SK-N-SH treated with all-trans-retinoic acid at 6 μM for 48 hours (cell line): ENCODE results near the gene LRR1.

Experiments used
- ARNTL ChIP-seq: fragments of 450-650 bp; formaldehyde crosslinking; IDR thresholded peaks from 2 replicates; pipeline ENCODE4 v1.5.0; 2020; ENCODE audit warnings: low read depth, mild to moderate bottlenecking, moderate library complexity, borderline replicate concordance
- CREB5 ChIP-seq: fragments of 250-450 bp; sonication (Bioruptor Pico); IDR thresholded peaks from 2 replicates; pipeline ENCODE4 v1.5.1; 2020; ENCODE audit warnings: low read depth, mild to moderate bottlenecking, moderate library complexity
- CSDC2 ChIP-seq: fragments of 250-450 bp; sonication (Bioruptor Pico); IDR thresholded peaks from 2 replicates; pipeline ENCODE4 v1.5.0; 2020; ENCODE audit warnings: mild to moderate bottlenecking, moderate library complexity
- CSRNP3 ChIP-seq: fragments of 250-450 bp; sonication (Bioruptor Pico); IDR thresholded peaks from 2 replicates; pipeline ENCODE4 v1.5.1; 2021; ENCODE audit warnings: mild to moderate bottlenecking, moderate library complexity
- PATZ1 ChIP-seq: fragments of 250-450 bp; sonication (Bioruptor Pico); IDR thresholded peaks from 2 replicates; pipeline ENCODE4 v1.8.0; 2020; ENCODE audit warnings: mild to moderate bottlenecking, moderate library complexity, borderline replicate concordance
- POU6F1 ChIP-seq: fragments of 250-450 bp; sonication (Bioruptor Pico); IDR thresholded peaks from 2 replicates; pipeline ENCODE4 v1.8.0; 2021; ENCODE audit warnings: low read depth, mild to moderate bottlenecking, moderate library complexity, borderline replicate concordance
- PPARA ChIP-seq: fragments of 250-450 bp; sonication (Bioruptor Pico); IDR thresholded peaks from 2 replicates; pipeline ENCODE4 v1.5.0; 2020; ENCODE audit warnings: mild to moderate bottlenecking, borderline replicate concordance
- RARB ChIP-seq: fragments of 250-450 bp; sonication (Bioruptor Pico); IDR thresholded peaks from 2 replicates; pipeline ENCODE4 v1.8.0; 2021; ENCODE audit warnings: mild to moderate bottlenecking, moderate library complexity
- TOX ChIP-seq: fragments of 250-450 bp; sonication (Bioruptor Pico); IDR thresholded peaks from 2 replicates; pipeline ENCODE4 v1.8.0; 2021; ENCODE audit warnings: mild to moderate bottlenecking, moderate library complexity, borderline replicate concordance
- TSHZ2 ChIP-seq: fragments of 250-450 bp; sonication (Bioruptor Pico); IDR thresholded peaks from 2 replicates; pipeline ENCODE4 v1.5.0; 2020; ENCODE audit warnings: mild to moderate bottlenecking, moderate library complexity
- ZNF565 ChIP-seq: fragments of 450-650 bp; formaldehyde crosslinking; conservative IDR thresholded peaks from 2 replicates; pipeline ENCODE4 v1.5.0; 2020; ENCODE audit warnings: low read depth, mild to moderate bottlenecking, moderate library complexity
- ZNF70 ChIP-seq: fragments of 450-650 bp; formaldehyde crosslinking; IDR thresholded peaks from 2 replicates; pipeline ENCODE4 v1.5.0; 2020; ENCODE audit warnings: mild to moderate bottlenecking, moderate library complexity

GRCh38 chr14:49594347-49595091 is 4.2 kb upstream of the LRR1 start:
- TF ChIP-seq PPARA (CRISPR knock-in tag) (no peak), ARNTL (CRISPR knock-in tag) (no peak), ZNF565 (CRISPR knock-in tag) (no peak), POU6F1 (CRISPR knock-in tag) (no peak), ZNF70 (CRISPR knock-in tag) (no peak), CREB5 (CRISPR knock-in tag) (no peak), PATZ1 (no peak), CSRNP3 (CRISPR knock-in tag) (no peak), CSDC2 (CRISPR knock-in tag) (no peak), TSHZ2 (no peak), RARB (CRISPR knock-in tag) (no peak), TOX (CRISPR knock-in tag) (no peak)
